Esophagus muscularis mucosa (tissue), 4 donors: Measurements from ENCODE around the gene ROBO1. TPM values are rescaled to one million over a fixed set of nuclear protein-coding genes. Genes with fewer than 3 reads are reported as not detected.

ENCODE experiments used
- DNase-seq: peaks from one replicate; pipeline ENCODE4 v3.0.0-alpha.2; 2017; ENCODE audit errors: extremely low spot score
- H3K27ac ChIP-seq, 4 donors: fragments of 200-600 bp; sonication (generic); replicated peaks in 1 of 4; 1 replicate in 3 of 4; 2 replicates in 1 of 4; pipeline ENCODE4 v1.5.1; 2016 to 2019; ENCODE audit warnings: mild to moderate bottlenecking in 1 of 4
- H3K27me3 ChIP-seq, 4 donors: fragments of 200-600 bp; sonication (generic); one replicate each; pipeline versions ENCODE4 v1.5.1 to v1.6.0; 2016 to 2019
- H3K36me3 ChIP-seq, 4 donors: fragments of 200-600 bp; sonication (generic); one replicate each; pipeline ENCODE4 v1.5.1; 2016 to 2019
- H3K4me1 ChIP-seq, 4 donors: fragments of 200-600 bp; sonication (generic); one replicate each; pipeline ENCODE4 v1.5.1; 2016 to 2019
- H3K4me3 ChIP-seq, 4 donors: fragments of 200-600 bp; sonication (generic); 1 replicate in 2 of 4; 2 replicates in 2 of 4; pipeline ENCODE4 v1.5.1; 2016 to 2019; ENCODE audit warnings: mild to moderate bottlenecking in 4 of 4, moderate library complexity in 1 of 4
- H3K9me3 ChIP-seq, 4 donors: fragments of 200-600 bp; sonication (generic); 1 replicate in 3 of 4; 2 replicates in 1 of 4; pipeline ENCODE4 v1.5.1; 2016 to 2019
- EP300 ChIP-seq: sonication (generic); formaldehyde crosslinking; IDR thresholded peaks from one replicate; pipeline ENCODE4 v1.6.1; 2017; ENCODE audit warnings: antibody characterized with exemption
- POLR2A ChIP-seq: fragments of 450-650 bp; IDR thresholded peaks from one replicate; pipeline ENCODE4 v1.6.1; 2017; ENCODE audit warnings: antibody characterized with exemption, moderate library complexity, mild to moderate bottlenecking, low read depth
- POLR2AphosphoS5 ChIP-seq, 2 donors: sonication (generic); formaldehyde crosslinking; IDR thresholded peaks; one replicate each; pipeline ENCODE4 v1.6.1; 2017; ENCODE audit warnings: antibody characterized with exemption in 2 of 2
- WGBS: methylation state at CpG from one replicate; pipeline ENCODE4 v1.1.5; 2018; 5-methylcytosine and 5-hydroxymethylcytosine counted together
- intact Hi-C: fragments of 100-400 bp; cut with DNase I; formaldehyde crosslinking; loops from one replicate; pipeline ENCODE4 v1.15.1; 2023
- small RNA-seq, 3 donors: library from RNA; depleted of rRNA; stranded (forward); fragments of <200 nt; gene quantifications; one replicate each; pipeline ENCODE3, GENCODE V24; 2016
- total RNA-seq, 4 donors: library from RNA; depleted of rRNA; stranded (reverse); fragments of >200 nt; gene quantifications; one replicate each; pipeline versions ENCODE4 v1.1.0 to v1.2.1, GENCODE V29; 2016
- TF ChIP-seq, protein P1 (sequence below), 3 experiments: fragments of 200-600 bp in 2 of 3; fragments of 450-650 bp in 1 of 3; sonication (generic) in 2 of 3; IDR thresholded peaks; one replicate each; pipeline ENCODE4 v1.5.1; 2017 to 2019; ENCODE audit warnings: antibody characterized with exemption in 3 of 3, mild to moderate bottlenecking in 2 of 3, moderate library complexity in 1 of 3

The ROBO1 gene
- total RNA-seq, 4 donors from 2014 or later = 9.6 to 14.2 (median 12.6) TPM

DNA sequence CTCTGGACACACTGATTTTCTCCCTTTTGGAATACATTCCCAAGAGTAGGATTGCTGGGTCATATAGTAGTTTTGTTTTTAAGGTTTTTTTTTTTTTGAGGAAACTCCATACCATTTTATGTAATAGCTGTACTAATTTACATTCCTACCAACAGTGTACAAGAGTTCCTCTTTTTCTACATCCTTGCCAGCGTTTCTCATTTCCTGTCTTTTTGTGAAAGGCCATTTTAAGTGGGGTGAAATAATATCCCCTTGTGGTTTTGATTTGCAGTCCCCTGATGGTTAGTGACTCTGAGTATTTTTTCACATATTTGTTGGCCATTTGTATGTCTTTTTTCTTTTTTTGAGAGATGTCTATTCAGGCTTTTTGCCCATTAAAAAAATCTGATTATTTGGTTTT lies 1205.5 kb downstream of the ROBO1 start:
- H3K4me3 ChIP-seq = no peak overlapping the region
- no peaks in the 10 kb centered on the region for H3K27me3 ChIP-seq
- no peak overlapping the region for H3K27ac ChIP-seq
- no peaks in the 10 kb centered on the region for H3K4me1 ChIP-seq
- no peaks in the 10 kb centered on the region for H3K36me3 ChIP-seq
- no peak for DNase-seq
- intact Hi-C loops = no loop called here
- TF ChIP-seq EP300 (no peak), POLR2AphosphoS5 (IDR thresholded peaks at IDR 0.05) (no peak), POLR2A (no peak)
- TF ChIP-seq, protein P1, sequence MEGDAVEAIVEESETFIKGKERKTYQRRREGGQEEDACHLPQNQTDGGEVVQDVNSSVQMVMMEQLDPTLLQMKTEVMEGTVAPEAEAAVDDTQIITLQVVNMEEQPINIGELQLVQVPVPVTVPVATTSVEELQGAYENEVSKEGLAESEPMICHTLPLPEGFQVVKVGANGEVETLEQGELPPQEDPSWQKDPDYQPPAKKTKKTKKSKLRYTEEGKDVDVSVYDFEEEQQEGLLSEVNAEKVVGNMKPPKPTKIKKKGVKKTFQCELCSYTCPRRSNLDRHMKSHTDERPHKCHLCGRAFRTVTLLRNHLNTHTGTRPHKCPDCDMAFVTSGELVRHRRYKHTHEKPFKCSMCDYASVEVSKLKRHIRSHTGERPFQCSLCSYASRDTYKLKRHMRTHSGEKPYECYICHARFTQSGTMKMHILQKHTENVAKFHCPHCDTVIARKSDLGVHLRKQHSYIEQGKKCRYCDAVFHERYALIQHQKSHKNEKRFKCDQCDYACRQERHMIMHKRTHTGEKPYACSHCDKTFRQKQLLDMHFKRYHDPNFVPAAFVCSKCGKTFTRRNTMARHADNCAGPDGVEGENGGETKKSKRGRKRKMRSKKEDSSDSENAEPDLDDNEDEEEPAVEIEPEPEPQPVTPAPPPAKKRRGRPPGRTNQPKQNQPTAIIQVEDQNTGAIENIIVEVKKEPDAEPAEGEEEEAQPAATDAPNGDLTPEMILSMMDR (IDR thresholded peaks at IDR 0.05) = no peak
- WGBS = 71% methylated on average over 1 of the region's 1 CpG
- no peaks in the 10 kb centered on the region for H3K9me3 ChIP-seq

Small RNA genes lying within 50 kb of the gene (small RNA-seq; reads per million reads assigned to genes)
- gene MIR3923 (0 reads per million in 3 donors), gene RN7SL751P (0 reads per million in 3 donors)
